OCI-LY7 (cell line): ENCODE data around the gene QPRT. TPM values are rescaled to one million over a fixed set of nuclear protein-coding genes. Genes with fewer than 3 reads are reported as not detected.

ENCODE experiments used
- BruUV-seq: library from RNA; stranded (reverse); fragments of 400-500 nt; replicated peaks from 2 replicates; lab custom pipeline; 2021; lab: Mats Ljungman, UMichigan
- CTCF ChIA-PET: fragments of 300-600 bp; sonication (Branson Sonifier 250); formaldehyde crosslinking; loops from one replicate; lab custom pipeline; 2022; ENCODE audit warnings: antibody characterized with exemption; ENCODE audit not compliant: unreplicated experiment; lab: Charles Lee
- POLR2A ChIA-PET: fragments of 300-600 bp; sonication (Branson Sonifier 250); formaldehyde crosslinking; loops from one replicate; lab custom pipeline; 2022; ENCODE audit warnings: antibody characterized with exemption; lab: Charles Lee
- DNase-seq: peaks from one replicate; pipeline ENCODE4 v3.0.0-alpha.2; 2015; ENCODE audit warnings: low spot score
- H2AFZ ChIP-seq: fragments of 200-600 bp; sonication (generic), shearing (Covaris generic); 2 replicates; pipeline ENCODE4 v1.6.1; 2014; ENCODE audit warnings: mild to moderate bottlenecking, antibody characterized with exemption, low read length, moderate library complexity
- H3K27ac ChIP-seq: fragments of 200-600 bp; sonication (generic); 2 replicates; pipeline ENCODE4 v1.5.1; 2014; ENCODE audit warnings: mixed run types, low read depth, mild to moderate bottlenecking, moderate library complexity, low read length, inconsistent platforms; ENCODE audit not compliant: poor library complexity, severe bottlenecking
- H3K36me3 ChIP-seq: fragments of 200-600 bp; sonication (generic); 2 replicates; pipeline ENCODE4 v1.6.1; 2014; ENCODE audit warnings: mild to moderate bottlenecking, antibody characterized with exemption, low read length, moderate library complexity, mixed read lengths; ENCODE audit not compliant: insufficient read depth
- H3K4me1 ChIP-seq: fragments of 200-600 bp; sonication (generic); 2 replicates; pipeline ENCODE4 v1.5.1; 2014; ENCODE audit warnings: mild to moderate bottlenecking, low read length; ENCODE audit not compliant: insufficient read depth, poor library complexity, severe bottlenecking
- H3K4me2 ChIP-seq: fragments of 200-600 bp; sonication (generic); 2 replicates; pipeline ENCODE4 v1.6.1; 2014; ENCODE audit warnings: mild to moderate bottlenecking, low read length
- H3K4me3 ChIP-seq: fragments of 200-600 bp; sonication (generic); 2 replicates; pipeline ENCODE4 v1.5.1; 2014; ENCODE audit warnings: mild to moderate bottlenecking, low read depth, low read length; ENCODE audit not compliant: poor library complexity, severe bottlenecking
- H3K79me2 ChIP-seq: fragments of 200-600 bp; sonication (generic); 2 replicates; pipeline ENCODE4 v1.6.1; 2016; ENCODE audit warnings: low read depth, mild to moderate bottlenecking, low read length, moderate library complexity, mixed read lengths; ENCODE audit not compliant: insufficient read depth
- H3K9me2 ChIP-seq: fragments of 200-600 bp; sonication (generic); 2 replicates; pipeline ENCODE4 v1.6.1; 2016; ENCODE audit warnings: mild to moderate bottlenecking, low read length, mixed read lengths; ENCODE audit not compliant: insufficient read depth
- H3K9me3 ChIP-seq: fragments of 200-600 bp; sonication (generic); 2 replicates; pipeline ENCODE4 v1.6.1; 2014; ENCODE audit warnings: mild to moderate bottlenecking, mixed run types, low read length, mixed read lengths
- H4K20me1 ChIP-seq: fragments of 200-600 bp; sonication (generic); 2 replicates; pipeline ENCODE4 v1.6.1; 2014; ENCODE audit warnings: mild to moderate bottlenecking, antibody characterized with exemption, low read length, moderate library complexity, mixed read lengths; ENCODE audit not compliant: insufficient read depth
- CTCF ChIP-seq: fragments of 200-600 bp; sonication (generic); conservative IDR thresholded peaks from 2 replicates; pipeline ENCODE4 v1.5.1; 2014; ENCODE audit warnings: mild to moderate bottlenecking, antibody characterized with exemption, low read length, moderate library complexity, mixed read lengths
- EZH2phosphoT487 ChIP-seq: fragments of 200-600 bp; sonication (generic); IDR thresholded peaks from 2 replicates; pipeline ENCODE4 v1.6.1; 2018; ENCODE audit warnings: low read depth, borderline replicate concordance, mild to moderate bottlenecking, mixed run types, antibody characterized with exemption, low read length, moderate library complexity, mixed read lengths
- intact Hi-C: fragments of 100-400 bp; cut with micrococcal nuclease; formaldehyde crosslinking; loops from one replicate; pipeline ENCODE4 v1.10.0; 2022; ENCODE audit not compliant: unreplicated experiment
- total RNA-seq, 2 experiments: library from RNA; depleted of rRNA in 1 of 2; stranded (reverse); fragments of >200 nt in 1 of 2; shearing (Covaris generic) in 1 of 2; gene quantifications; 2 replicates each; pipeline ENCODE4 v1.2.3, GENCODE V29; 2014 to 2022

QPRT gene
- total RNA-seq, 2 experiments from 2014 or later: 10.6 to 12.6 TPM

DNA sequence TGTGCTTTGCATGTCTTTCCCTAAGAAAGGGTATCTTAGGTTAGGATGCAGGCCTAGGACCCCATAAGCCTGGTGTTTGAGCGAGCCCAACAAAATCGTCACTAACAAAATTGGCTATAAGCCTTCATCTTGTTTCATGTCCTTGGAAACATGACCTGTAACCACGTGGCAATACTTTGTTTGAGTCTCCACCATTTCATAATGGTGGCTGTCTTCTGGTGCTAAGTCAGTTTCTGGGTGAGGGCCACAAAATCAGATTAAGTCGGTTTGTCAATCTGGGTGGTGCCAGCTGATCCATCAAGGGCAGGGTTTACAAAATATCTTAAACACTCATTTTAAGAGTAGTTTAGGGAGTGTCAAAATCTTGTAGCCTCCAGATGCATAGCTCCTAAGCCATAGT lies 33.8 kb downstream of the QPRT start:
- H3K9me3 ChIP-seq: no peaks in the 10 kb centered on the region
- intact Hi-C loops: no loop called here
- H3K4me2 ChIP-seq: no peak overlapping the region
- H3K4me1 ChIP-seq: peaks cover 13% of the 10 kb centered on the region
- H3K4me3 ChIP-seq: no peak overlapping the region
- TF ChIP-seq CTCF: no peak
- no peak for TF ChIP-seq EZH2phosphoT487
- H3K79me2 ChIP-seq: no peaks in the 10 kb centered on the region
- no peak for DNase-seq
- H4K20me1 ChIP-seq: no peaks in the 10 kb centered on the region
- no TSS peak for BruUV-seq
- ChIA-PET POLR2A (interaction anchor here (0.8 kb wide), 1 partner anchor 79 kb away, joined by 3 read pairs; no protein-coding TSS in a partner anchor), CTCF (no interaction called here)
- H3K27ac ChIP-seq: no peak overlapping the region
- no peak overlapping the region; the same call in 1 of the 2 replicates for H2AFZ ChIP-seq
- no peaks in the 10 kb centered on the region for H3K36me3 ChIP-seq
- H3K9me2 ChIP-seq: no peaks in the 10 kb centered on the region

GRCh38 chr16:29714396-29714795 lies 35.4 kb downstream of the QPRT start:
- DNase-seq: no peak
- POLR2A ChIA-PET: interaction anchor here (1.3 kb wide), 1 partner anchor 10 kb away, joined by 4 read pairs; no protein-coding TSS in a partner anchor
- Histone ChIP-seq H3K4me1 (peaks cover 13% of the 10 kb centered on the region), H3K9me3 (no peaks in the 10 kb centered on the region), H3K4me3 (no peak overlapping the region), H3K4me2 (no peak overlapping the region), H2AFZ (no peak overlapping the region), H3K79me2 (no peaks in the 10 kb centered on the region), H4K20me1 (no peaks in the 10 kb centered on the region), H3K36me3 (no peaks in the 10 kb centered on the region), H3K9me2 (no peaks in the 10 kb centered on the region), H3K27ac (no peak overlapping the region)
- TF ChIP-seq CTCF (no peak), EZH2phosphoT487 (no peak)
- no TSS peak for BruUV-seq
- CTCF ChIA-PET: no interaction called here
- intact Hi-C loops: no loop called here

- BruUV-seq: no TSS peak
- POLR2A ChIA-PET: interaction anchor here (1.3 kb wide), 1 partner anchor 10 kb away, joined by 4 read pairs; no protein-coding TSS in a partner anchor
- no peak overlapping the region for H3K27ac ChIP-seq
Observed at GRCh38 chr16:29714972-29715371, 36.0 kb downstream of the QPRT start.

More at GRCh38 chr16:29714972-29715371, 36.0 kb downstream of the QPRT start:
- H4K20me1 ChIP-seq: no peaks in the 10 kb centered on the region
- no peak for DNase-seq
- TF ChIP-seq CTCF (no peak), EZH2phosphoT487 (no peak)
- H3K4me3 ChIP-seq: no peak overlapping the region
- H2AFZ ChIP-seq: no peak overlapping the region
- intact Hi-C loops: no loop called here
- no peaks in the 10 kb centered on the region for H3K36me3 ChIP-seq
- H3K79me2 ChIP-seq: no peaks in the 10 kb centered on the region
- no peak overlapping the region for H3K4me2 ChIP-seq
- no peaks in the 10 kb centered on the region for H3K9me3 ChIP-seq
- H3K9me2 ChIP-seq: no peaks in the 10 kb centered on the region
- peaks cover 10% of the 10 kb centered on the region for H3K4me1 ChIP-seq
- CTCF ChIA-PET: no interaction called here
